Neural progenitor cell (in vitro differentiated cells): ENCODE data around the gene MED10. TPM values are rescaled to one million over a fixed set of nuclear protein-coding genes. Genes with fewer than 3 reads are reported as not detected.

Experiments
- DNase-seq: peaks from one replicate; pipeline ENCODE4 v3.0.0-alpha.2; 2016; ENCODE audit warnings: low spot score
- H2AFZ ChIP-seq: fragments of 200-600 bp; sonication (generic); replicated peaks from 2 replicates; pipeline ENCODE4 v1.6.1; 2016; ENCODE audit warnings: antibody characterized with exemption
- H3F3A ChIP-seq: fragments of 200-600 bp; sonication (generic); 2 replicates; pipeline ENCODE4 v1.6.1; 2016; ENCODE audit warnings: antibody characterized with exemption, low read depth
- H3K27ac ChIP-seq: fragments of 200-600 bp; sonication (generic); 2 replicates; pipeline ENCODE4 v1.5.1; 2016; ENCODE audit warnings: mild to moderate bottlenecking
- H3K27me3 ChIP-seq: fragments of 200-600 bp; sonication (generic); 2 replicates; pipeline ENCODE4 v1.6.1; 2016; ENCODE audit warnings: mild to moderate bottlenecking, moderate library complexity
- H3K36me3 ChIP-seq: fragments of 200-600 bp; sonication (generic); 2 replicates; pipeline ENCODE4 v1.5.1; 2016
- H3K4me1 ChIP-seq: fragments of 200-600 bp; sonication (generic); 2 replicates; pipeline ENCODE4 v1.6.1; 2016; ENCODE audit warnings: mixed run types
- H3K4me2 ChIP-seq: fragments of 200-600 bp; sonication (generic); 2 replicates; pipeline ENCODE4 v1.6.1; 2016
- H3K4me3 ChIP-seq: fragments of 200-600 bp; sonication (generic); 2 replicates; pipeline ENCODE4 v1.5.1; 2016
- H3K79me2 ChIP-seq: fragments of 200-600 bp; sonication (generic); 2 replicates; pipeline ENCODE4 v1.6.1; 2016; ENCODE audit warnings: low read depth
- H3K9ac ChIP-seq: fragments of 200-600 bp; sonication (generic); 2 replicates; pipeline ENCODE4 v1.6.1; 2016
- H3K9me3 ChIP-seq: fragments of 200-600 bp; sonication (generic); 2 replicates; pipeline ENCODE4 v1.5.1; 2016; ENCODE audit warnings: low read depth
- H4K20me1 ChIP-seq: fragments of 200-600 bp; sonication (generic); 2 replicates; pipeline ENCODE4 v1.6.1; 2016; ENCODE audit warnings: low read depth
- H3K27ac Mint-ChIP-seq: 3 replicates; pipeline ENCODE4 v1.8.0; 2021; ENCODE audit warnings: mixed read lengths
- H3K27me3 Mint-ChIP-seq: 2 replicates; pipeline ENCODE4 v1.8.0; 2022; ENCODE audit warnings: low read depth, mild to moderate bottlenecking, inconsistent platforms, moderate library complexity, mixed read lengths; ENCODE audit not compliant: insufficient read depth
- H3K36me3 Mint-ChIP-seq: 3 replicates; pipeline ENCODE4 v1.8.0; 2021; ENCODE audit warnings: mixed read lengths
- H3K4me1 Mint-ChIP-seq: 3 replicates; pipeline ENCODE4 v1.8.0; 2021; ENCODE audit warnings: mixed read lengths
- H3K4me3 Mint-ChIP-seq: 3 replicates; pipeline ENCODE4 v1.8.0; 2021; ENCODE audit warnings: mild to moderate bottlenecking, moderate library complexity, mixed read lengths
- H3K9me3 Mint-ChIP-seq: 3 replicates; pipeline ENCODE4 v1.8.0; 2020; ENCODE audit warnings: mixed read lengths
- EZH2 ChIP-seq: fragments of 200-600 bp; sonication (generic); IDR thresholded peaks from 2 replicates; pipeline ENCODE4 v1.6.1; 2017; ENCODE audit warnings: antibody characterized with exemption, mild to moderate bottlenecking, moderate library complexity
- EZH2phosphoT487 ChIP-seq: fragments of 200-600 bp; sonication (generic); IDR thresholded peaks from 2 replicates; pipeline ENCODE4 v1.6.1; 2017; ENCODE audit warnings: antibody characterized with exemption
- total RNA-seq: library from RNA; depleted of rRNA; stranded (reverse); fragments of >200 nt; gene quantifications from 2 replicates; pipeline ENCODE4 v1.2.3, GENCODE V29; 2015; ENCODE audit warnings: low replicate concordance
- TF ChIP-seq, protein P1 (sequence below): fragments of 200-600 bp; sonication (generic); IDR thresholded peaks from 2 replicates; pipeline ENCODE4 v1.5.1; 2017; ENCODE audit warnings: antibody characterized with exemption, mild to moderate bottlenecking

Gene MED10
- total RNA-seq, 1 donor from 2014 or later = 23.5 TPM

DNA sequence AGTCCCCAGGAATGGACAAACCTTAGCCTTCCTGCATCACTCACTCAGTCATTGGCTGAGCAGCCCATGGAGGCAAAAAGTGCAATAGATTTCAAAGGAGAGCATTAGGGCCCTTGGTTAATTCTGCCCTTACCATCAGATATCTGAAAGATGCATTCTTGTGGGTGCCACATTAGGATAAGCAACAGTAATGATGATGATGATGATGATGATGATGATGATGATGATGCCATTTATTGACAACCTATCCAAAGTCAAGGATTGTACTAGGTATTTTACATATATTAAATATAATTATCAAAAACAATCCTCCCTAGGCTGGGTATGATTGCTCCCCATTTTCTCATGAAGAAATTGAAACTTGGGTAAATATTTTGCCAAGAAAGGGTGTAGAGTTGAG, 9.6 kb upstream of the MED10 start:
- no peaks in the 10 kb centered on the region for H3K27me3 ChIP-seq
- Mint-ChIP-seq H3K27ac (no peak overlapping the region), H3K9me3 (no peaks in the 10 kb centered on the region), H3K36me3 (no peaks in the 10 kb centered on the region), H3K4me3 (no peak overlapping the region), H3K27me3 (peaks cover 6% of the 10 kb centered on the region), H3K4me1 (no peaks in the 10 kb centered on the region)
- H3F3A ChIP-seq = no peaks in the 10 kb centered on the region
- H4K20me1 ChIP-seq = no peaks in the 10 kb centered on the region
- TF ChIP-seq EZH2phosphoT487 = no peak
- TF ChIP-seq, protein P1, sequence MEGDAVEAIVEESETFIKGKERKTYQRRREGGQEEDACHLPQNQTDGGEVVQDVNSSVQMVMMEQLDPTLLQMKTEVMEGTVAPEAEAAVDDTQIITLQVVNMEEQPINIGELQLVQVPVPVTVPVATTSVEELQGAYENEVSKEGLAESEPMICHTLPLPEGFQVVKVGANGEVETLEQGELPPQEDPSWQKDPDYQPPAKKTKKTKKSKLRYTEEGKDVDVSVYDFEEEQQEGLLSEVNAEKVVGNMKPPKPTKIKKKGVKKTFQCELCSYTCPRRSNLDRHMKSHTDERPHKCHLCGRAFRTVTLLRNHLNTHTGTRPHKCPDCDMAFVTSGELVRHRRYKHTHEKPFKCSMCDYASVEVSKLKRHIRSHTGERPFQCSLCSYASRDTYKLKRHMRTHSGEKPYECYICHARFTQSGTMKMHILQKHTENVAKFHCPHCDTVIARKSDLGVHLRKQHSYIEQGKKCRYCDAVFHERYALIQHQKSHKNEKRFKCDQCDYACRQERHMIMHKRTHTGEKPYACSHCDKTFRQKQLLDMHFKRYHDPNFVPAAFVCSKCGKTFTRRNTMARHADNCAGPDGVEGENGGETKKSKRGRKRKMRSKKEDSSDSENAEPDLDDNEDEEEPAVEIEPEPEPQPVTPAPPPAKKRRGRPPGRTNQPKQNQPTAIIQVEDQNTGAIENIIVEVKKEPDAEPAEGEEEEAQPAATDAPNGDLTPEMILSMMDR = no peak
- TF ChIP-seq EZH2 = no peak
- H2AFZ ChIP-seq = no peak overlapping the region
- no peak overlapping the region for H3K27ac ChIP-seq
- no peak overlapping the region for H3K9ac ChIP-seq
- H3K4me3 ChIP-seq = no peak overlapping the region
- no peaks in the 10 kb centered on the region for H3K4me1 ChIP-seq
- H3K36me3 ChIP-seq = no peaks in the 10 kb centered on the region
- no peak overlapping the region for H3K4me2 ChIP-seq
- no peaks in the 10 kb centered on the region for H3K9me3 ChIP-seq
- no peaks in the 10 kb centered on the region for H3K79me2 ChIP-seq
- DNase-seq = no peak

DNA sequence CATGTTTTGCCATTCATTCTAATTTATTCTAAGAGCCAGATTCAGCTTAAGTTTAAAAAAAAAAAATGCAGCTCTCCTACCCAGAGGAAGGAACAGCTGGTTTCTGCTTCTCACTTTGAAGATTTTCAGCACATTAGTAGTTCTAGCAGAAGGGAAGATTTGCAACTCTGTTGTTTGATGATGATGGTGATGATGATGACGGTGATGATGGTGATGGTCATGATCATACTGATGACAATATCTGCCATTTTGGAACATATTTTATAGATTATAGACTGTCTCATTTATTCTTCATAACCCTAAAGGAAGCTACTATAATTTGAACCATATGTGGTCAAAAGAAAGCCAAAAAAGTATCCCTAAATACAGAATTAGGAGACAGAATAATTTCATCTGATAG, 7.9 kb upstream of the MED10 start:
- H3K4me3 Mint-ChIP-seq = no peak overlapping the region
- Histone ChIP-seq H3K4me3 (no peak overlapping the region), H3K36me3 (no peaks in the 10 kb centered on the region), H3K4me1 (no peaks in the 10 kb centered on the region), H3K79me2 (no peaks in the 10 kb centered on the region), H3K27me3 (no peaks in the 10 kb centered on the region), H2AFZ (no peak overlapping the region), H4K20me1 (no peaks in the 10 kb centered on the region), H3F3A (no peaks in the 10 kb centered on the region), H3K4me2 (no peak overlapping the region), H3K27ac (no peak overlapping the region), H3K9me3 (no peaks in the 10 kb centered on the region), H3K9ac (no peak overlapping the region)
- DNase-seq = no peak
- TF ChIP-seq, protein P1 = no peak
- H3K36me3 Mint-ChIP-seq = no peaks in the 10 kb centered on the region
- no peaks in the 10 kb centered on the region for H3K4me1 Mint-ChIP-seq
- no peak overlapping the region for H3K27ac Mint-ChIP-seq
- no peaks in the 10 kb centered on the region for H3K9me3 Mint-ChIP-seq
- H3K27me3 Mint-ChIP-seq = peaks cover 6% of the 10 kb centered on the region

DNA sequence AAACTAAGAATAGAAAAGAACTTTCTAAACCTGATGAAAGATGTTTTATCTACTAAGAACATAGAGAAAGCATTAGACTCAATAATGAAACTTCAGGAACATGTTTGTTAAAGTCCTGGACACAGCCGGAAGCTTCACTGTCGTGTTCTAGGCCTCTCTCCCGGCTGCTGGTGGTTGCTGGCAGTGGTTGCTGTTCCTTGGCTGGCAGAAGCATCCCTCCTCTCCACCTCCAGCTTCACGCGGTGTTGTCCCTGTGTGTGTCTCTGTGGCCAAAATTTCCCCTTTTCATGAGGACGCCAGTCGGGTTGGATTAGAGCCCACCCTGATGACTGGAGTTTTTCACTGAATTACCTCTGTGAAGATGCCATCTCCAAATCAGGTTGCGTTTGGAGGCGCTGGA, 6.5 kb upstream of the MED10 start:
- Mint-ChIP-seq H3K9me3 (no peaks in the 10 kb centered on the region), H3K4me1 (no peaks in the 10 kb centered on the region), H3K27me3 (peaks cover 6% of the 10 kb centered on the region), H3K36me3 (no peaks in the 10 kb centered on the region), H3K27ac (no peak overlapping the region), H3K4me3 (no peak overlapping the region)
- no peaks in the 10 kb centered on the region for H4K20me1 ChIP-seq
- no peak overlapping the region for H3K9ac ChIP-seq
- H3F3A ChIP-seq = no peaks in the 10 kb centered on the region
- TF ChIP-seq EZH2 (no peak), EZH2phosphoT487 (no peak)
- TF ChIP-seq, protein P1 = no peak
- no peaks in the 10 kb centered on the region for H3K27me3 ChIP-seq
- no peak overlapping the region for H3K4me3 ChIP-seq
- no peak overlapping the region for H3K27ac ChIP-seq
- H3K79me2 ChIP-seq = no peaks in the 10 kb centered on the region
- H3K9me3 ChIP-seq = no peaks in the 10 kb centered on the region
- H3K4me2 ChIP-seq = no peak overlapping the region
- no peak overlapping the region for H2AFZ ChIP-seq
- DNase-seq = no peak
- no peaks in the 10 kb centered on the region for H3K4me1 ChIP-seq
- H3K36me3 ChIP-seq = no peaks in the 10 kb centered on the region

DNA sequence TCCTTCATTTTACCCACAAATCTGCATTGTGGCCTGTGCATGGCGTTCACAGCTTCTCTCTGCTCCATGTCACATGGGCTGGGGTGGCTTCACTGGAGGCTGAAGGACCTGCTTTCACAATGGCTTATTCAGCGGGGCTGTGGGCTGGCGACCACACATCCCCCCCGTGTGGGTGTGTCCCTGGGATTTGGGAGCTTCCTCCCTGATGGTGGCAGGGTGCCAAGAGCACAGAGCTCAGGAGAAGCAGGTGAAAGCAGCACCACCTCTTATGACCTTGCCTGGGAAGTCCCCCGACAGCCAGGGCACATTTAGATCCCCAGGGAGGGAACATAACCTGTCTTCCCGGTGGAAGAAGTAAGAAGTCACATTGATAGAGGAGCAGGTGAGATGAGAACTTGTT, 5.0 kb upstream of the MED10 start:
- no peak for DNase-seq
- H3K36me3 Mint-ChIP-seq = no peaks in the 10 kb centered on the region
- Histone ChIP-seq H3K4me3 (no peak overlapping the region), H3K9ac (no peak overlapping the region), H3K9me3 (no peaks in the 10 kb centered on the region), H3F3A (no peaks in the 10 kb centered on the region), H3K4me2 (no peak overlapping the region), H2AFZ (no peak overlapping the region), H3K4me1 (peaks cover 6% of the 10 kb centered on the region), H4K20me1 (no peaks in the 10 kb centered on the region), H3K27ac (no peak overlapping the region), H3K79me2 (no peaks in the 10 kb centered on the region), H3K36me3 (no peaks in the 10 kb centered on the region), H3K27me3 (no peaks in the 10 kb centered on the region)
- no peak overlapping the region for H3K27ac Mint-ChIP-seq
- no peaks in the 10 kb centered on the region for H3K9me3 Mint-ChIP-seq
- H3K4me3 Mint-ChIP-seq = no peak overlapping the region
- TF ChIP-seq EZH2phosphoT487 (no peak), EZH2 (no peak)
- TF ChIP-seq, protein P1 = no peak
- H3K27me3 Mint-ChIP-seq = peaks cover 6% of the 10 kb centered on the region
- H3K4me1 Mint-ChIP-seq = peaks cover 9% of the 10 kb centered on the region
